GM12892 (cell line): ENCODE measurements around the gene SRPX.

ENCODE experiments used
- POLR2A ChIP-seq: IDR thresholded peaks from 2 replicates; pipeline ENCODE4 v1.6.1; 2011; ENCODE audit warnings: low read depth, low read length, control low read depth
- POLR2AphosphoS5 ChIP-seq: IDR thresholded peaks from 2 replicates; pipeline ENCODE4 v1.6.1; 2011; ENCODE audit warnings: low read depth, low read length, control low read depth
- TAF1 ChIP-seq: IDR thresholded peaks from 2 replicates; pipeline ENCODE4 v1.6.1; 2011; ENCODE audit warnings: low read depth, mild to moderate bottlenecking, control low read depth, low read length, borderline replicate concordance

DNA sequence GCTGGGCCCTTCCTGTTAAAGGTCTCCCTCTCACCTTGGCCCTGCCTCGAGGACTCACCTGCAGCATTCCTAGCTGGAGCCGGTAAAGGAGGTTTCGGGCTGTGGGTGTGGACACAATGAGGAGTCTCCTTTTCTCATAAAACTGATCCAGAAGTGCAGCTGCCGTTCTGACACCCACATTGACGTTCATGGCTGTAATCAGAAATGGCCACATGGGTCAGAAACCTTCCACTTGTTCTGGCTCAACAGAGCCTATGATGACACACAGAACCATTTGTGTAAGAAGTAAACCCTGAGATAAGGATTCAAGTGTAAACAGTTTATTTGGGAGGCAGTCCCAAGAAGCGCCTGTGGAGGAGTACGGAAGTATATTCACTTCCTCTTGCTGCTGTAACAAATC is 63.8 kb downstream of the SRPX start:
- TF ChIP-seq POLR2AphosphoS5 (no peak), POLR2A (no peak), TAF1 (no peak)
